ENCODE measurements around the gene FUT7. TPM values are rescaled to one million over a fixed set of nuclear protein-coding genes. Genes with fewer than 3 reads are reported as not detected.

FUT7 gene
- total and polyA plus RNA-seq, 9 of the 15 experiments (the other 6 are each of a cell fraction or from before 2014, with no cell fraction given), result not detected

- FAIRE-seq (peak; percentile 44), DNase-seq (ENCODE audit: extremely low read depth in 1 of 4, low spot score in 3 of 4) (no peak), ATAC-seq (no peak)
- POLR2A ChIA-PET, result interaction anchor here (0.6 to 1.6 kb wide), 2 partner anchors 12 to 188 kb away, joined by 3 to 5 read pairs; no protein-coding TSS in a partner anchor
- Histone ChIP-seq H3K9me1 (ENCODE audit: control insufficient read depth, insufficient read depth, low read length) (no peaks in the 10 kb centered on the region), H2AFZ (ENCODE audit: low read depth, low read length) (no peak overlapping the region), H3K79me2 (ENCODE audit: control insufficient read depth, insufficient read depth, low read length) (peaks cover 18% of the 10 kb centered on the region), H3K4me3 (no peak overlapping the region), H3K9ac (ENCODE audit: insufficient read depth in 1 of 2, low read depth in 2 of 2, low read length in 2 of 2) (no peak overlapping the region), H3K9me3 (replicated peaks; ENCODE audit: control insufficient read depth, insufficient read depth, low read depth, low read length) (peaks cover 6% of the 10 kb centered on the region), H3K36me3 (ENCODE audit: control insufficient read depth, insufficient read depth, low read length) (peaks cover 21% of the 10 kb centered on the region; the same call in 1 of the 3 replicates), H3K27ac (ENCODE audit: extremely low read depth, low read depth, low read length) (no peak overlapping the region), H3K4me2 (ENCODE audit: insufficient read depth, low read length) (no peak overlapping the region), H4K20me1 (replicated peaks; ENCODE audit: control insufficient read depth, insufficient read depth, low read length) (no peaks in the 10 kb centered on the region), H3K27me3 (ENCODE audit: control insufficient read depth in 2 of 2, insufficient read depth in 2 of 2, low read length in 2 of 2) (no peaks in the 10 kb centered on the region), H3K4me1 (replicated peaks in 1 of 2; ENCODE audit: control insufficient read depth in 2 of 2, insufficient read depth in 2 of 2, low read length in 2 of 2) (peaks cover 10 to 50% of the 10 kb centered on the region in 2 experiments; a peak in 4 of 5 replicates)
- in situ Hi-C loops (cut with MboI) (no loop called here), intact Hi-C loops (cut with micrococcal nuclease) (loop anchor here (5.0 kb wide), 1 partner anchor 43 kb away; the partner anchor contains the start of gene C8G)
- CTCF ChIA-PET (ENCODE audit: low intra/inter-chr PET ratio), result no interaction called here
- WGBS (ENCODE audit: insufficient coverage, low coverage, missing lambda C conversion rate), result 83% methylated on average over 9 of the region's 10 CpGs
- BruUV-seq (replicated peaks), result no TSS peak
- TF ChIP-seq TGIF2 (CRISPR knock-in tag; IDR thresholded peaks at IDR 0.05) (no peak), ZNF175 (CRISPR knock-in tag; IDR thresholded peaks at IDR 0.05; ENCODE audit: low read depth) (no peak), MNT (conservative IDR thresholded peaks at IDR 0.05) (no peak), RB1 (IDR thresholded peaks at IDR 0.05; ENCODE audit: low read depth) (no peak), FOXK2 (conservative IDR thresholded peaks at IDR 0.05 in 1 of 2, IDR thresholded peaks at IDR 0.05 in 1 of 2; ENCODE audit: low read depth in 2 of 2) (no peak), FIP1L1 (IDR thresholded peaks at IDR 0.05; ENCODE audit: low read depth, low read length, poor library complexity, severe bottlenecking) (no peak), RBM15 (IDR thresholded peaks at IDR 0.05; ENCODE audit: insufficient read depth, low read length) (no peak), CHCHD3 (CRISPR knock-in tag; IDR thresholded peaks at IDR 0.05) (no peak), ZNF24 (IDR thresholded peaks at IDR 0.05) (no peak), ZNF280A (IDR thresholded peaks at IDR 0.05; ENCODE audit: low read depth, partially characterized antibody) (peak; percentile 37), FUS (optimal IDR thresholded peaks at IDR 0.05; ENCODE audit: low read depth, low read length) (no peak), MTA2 (IDR thresholded peaks at IDR 0.05; ENCODE audit: low read depth) (no peak), ZNF311 (CRISPR knock-in tag; IDR thresholded peaks at IDR 0.05) (no peak), MED1 (CRISPR knock-in tag; IDR thresholded peaks at IDR 0.05; ENCODE audit: borderline replicate concordance) (no peak), TRIM28 (IDR thresholded peaks at IDR 0.05) (peak; percentile 78), ZNF436 (CRISPR knock-in tag; IDR thresholded peaks at IDR 0.05) (no peak), RBBP5 (IDR thresholded peaks at IDR 0.05; ENCODE audit: borderline replicate concordance, insufficient read depth, low read length, poor library complexity, severe bottlenecking) (no peak), PRPF4 (IDR thresholded peaks at IDR 0.05; ENCODE audit: insufficient read depth, low read depth, low read length, poor library complexity, severe bottlenecking) (no peak), ZNF212 (CRISPR knock-in tag; IDR thresholded peaks at IDR 0.05) (no peak), KDM4B (IDR thresholded peaks at IDR 0.05; ENCODE audit: borderline replicate concordance in 2 of 2, low read depth in 1 of 2) (no peak), ZFP36 (IDR thresholded peaks at IDR 0.05; ENCODE audit: low read depth, low read length, partially characterized antibody) (peak; percentile 35)
Observed at GRCh38 chr9:136990242-136990911, 41.5 kb downstream of the FUT7 start.
